H9 (cell line): Measurements from ENCODE around the gene SEMA3C. TPM values are rescaled to one million over a fixed set of nuclear protein-coding genes. Genes with fewer than 3 reads are reported as not detected.

Experiments used
- DNase-seq: peaks from one replicate; pipeline ENCODE4 v3.0.0-alpha.2; 2017
- H2AFZ ChIP-seq: one replicate; pipeline ENCODE4 v1.6.1; 2013; ENCODE audit warnings: mild to moderate bottlenecking, low read length, control low read depth, moderate library complexity
- H2AK5ac ChIP-seq: 2 replicates; pipeline ENCODE4 v1.6.1; 2013; ENCODE audit warnings: low read length, control low read depth, mixed read lengths; ENCODE audit not compliant: insufficient read length
- H2BK120ac ChIP-seq: one replicate; pipeline ENCODE4 v1.6.1; 2013; ENCODE audit warnings: low read depth, mild to moderate bottlenecking, low read length, control low read depth, inconsistent platforms; ENCODE audit not compliant: poor library complexity, severe bottlenecking
- H2BK12ac ChIP-seq: 2 replicates; pipeline ENCODE4 v1.6.1; 2013; ENCODE audit warnings: low read length, control low read depth, mixed read lengths, low read depth; ENCODE audit not compliant: insufficient read length
- H2BK15ac ChIP-seq: 2 replicates; pipeline ENCODE4 v1.6.1; 2013; ENCODE audit warnings: low read depth, low read length, control low read depth
- H2BK20ac ChIP-seq: one replicate; pipeline ENCODE4 v1.6.1; 2013; ENCODE audit warnings: low read depth, mild to moderate bottlenecking, low read length, control low read depth, inconsistent platforms; ENCODE audit not compliant: poor library complexity, severe bottlenecking
- H2BK5ac ChIP-seq: 2 replicates; pipeline ENCODE4 v1.6.1; 2013; ENCODE audit warnings: low read length, control low read depth, mixed read lengths; ENCODE audit not compliant: insufficient read length
- H3K14ac ChIP-seq: 2 replicates; pipeline ENCODE4 v1.6.1; 2013; ENCODE audit warnings: low read length, control low read depth; ENCODE audit not compliant: insufficient read depth
- H3K18ac ChIP-seq: 2 replicates; pipeline ENCODE4 v1.6.1; 2013; ENCODE audit warnings: low read depth, mild to moderate bottlenecking, mixed read lengths, low read length, control low read depth; ENCODE audit not compliant: insufficient read length
- H3K23ac ChIP-seq: 2 replicates; pipeline ENCODE4 v1.6.1; 2013; ENCODE audit warnings: low read length, control low read depth, mixed read lengths, low read depth; ENCODE audit not compliant: insufficient read length
- H3K23me2 ChIP-seq: 2 replicates; pipeline ENCODE4 v1.6.1; 2013; ENCODE audit warnings: low read depth, mild to moderate bottlenecking, mixed read lengths, low read length, control low read depth; ENCODE audit not compliant: insufficient read length, poor library complexity, severe bottlenecking
- H3K27ac ChIP-seq: 2 replicates; pipeline ENCODE4 v1.5.1; 2013; ENCODE audit warnings: low read length, control low read depth, mixed read lengths, low read depth; ENCODE audit not compliant: insufficient read length
- H3K27me3 ChIP-seq: 2 replicates; pipeline ENCODE4 v1.6.1; 2013; ENCODE audit warnings: low read length, control low read depth, inconsistent platforms; ENCODE audit not compliant: insufficient read depth
- H3K4ac ChIP-seq: 2 replicates; pipeline ENCODE4 v1.6.1; 2013; ENCODE audit warnings: low read depth, mild to moderate bottlenecking, control low read depth, inconsistent platforms, low read length, moderate library complexity
- H3K4me1 ChIP-seq: 2 replicates; pipeline ENCODE4 v1.6.1; 2013; ENCODE audit warnings: low read length, control low read depth, inconsistent platforms; ENCODE audit not compliant: insufficient read depth
- H3K4me2 ChIP-seq: 2 replicates; pipeline ENCODE4 v1.6.1; 2013; ENCODE audit warnings: low read length, control low read depth, mixed read lengths; ENCODE audit not compliant: insufficient read length, insufficient read depth
- H3K56ac ChIP-seq: 2 replicates; pipeline ENCODE4 v1.6.1; 2013; ENCODE audit warnings: low read depth, mild to moderate bottlenecking, mixed read lengths, low read length, control low read depth; ENCODE audit not compliant: insufficient read length
- H3K79me1 ChIP-seq: 2 replicates; pipeline ENCODE4 v1.6.1; 2013; ENCODE audit warnings: low read depth, mild to moderate bottlenecking, moderate library complexity, low read length, control low read depth, inconsistent platforms; ENCODE audit not compliant: insufficient read depth, poor library complexity, severe bottlenecking
- H3K79me2 ChIP-seq: 2 replicates; pipeline ENCODE4 v1.6.1; 2013; ENCODE audit warnings: low read length, control low read depth, inconsistent platforms; ENCODE audit not compliant: insufficient read depth
- H3K9ac ChIP-seq: 2 replicates; pipeline ENCODE4 v1.6.1; 2013; ENCODE audit warnings: low read length, control low read depth, mixed read lengths; ENCODE audit not compliant: insufficient read length; ENCODE audit errors: extremely low read depth
- H3K9me3 ChIP-seq: one replicate; pipeline ENCODE4 v1.6.1; 2013; ENCODE audit warnings: low read depth, low read length, inconsistent platforms; ENCODE audit not compliant: control insufficient read depth
- H3T11ph ChIP-seq: one replicate; pipeline ENCODE4 v1.6.1; 2013; ENCODE audit warnings: mild to moderate bottlenecking, low read length, control low read depth, inconsistent platforms
- H4K20me1 ChIP-seq: one replicate; pipeline ENCODE4 v1.6.1; 2013; ENCODE audit not compliant: control insufficient read depth, insufficient read length, insufficient read depth
- H4K5ac ChIP-seq: 2 replicates; pipeline ENCODE4 v1.6.1; 2013; ENCODE audit warnings: low read depth, mild to moderate bottlenecking, mixed read lengths, low read length, control low read depth; ENCODE audit not compliant: insufficient read length
- H4K8ac ChIP-seq: replicated peaks from 2 replicates; pipeline ENCODE4 v1.6.1; 2013; ENCODE audit warnings: low read length, control low read depth, mixed read lengths, low read depth; ENCODE audit not compliant: insufficient read length
- H4K91ac ChIP-seq: 2 replicates; pipeline ENCODE4 v1.6.1; 2013; ENCODE audit warnings: low read depth, mild to moderate bottlenecking, moderate library complexity, mixed read lengths, low read length, control low read depth; ENCODE audit not compliant: insufficient read length
- H3K27ac Mint-ChIP-seq, 3 experiments: 2 replicates in 2 of 3; 3 replicates in 1 of 3; pipeline ENCODE4 v1.8.0; 2020 to 2021; ENCODE audit warnings: mixed read lengths in 3 of 3, mild to moderate bottlenecking in 1 of 3, moderate library complexity in 1 of 3
- H3K27me3 Mint-ChIP-seq: 2 replicates; pipeline ENCODE4 v1.8.0; 2021; ENCODE audit warnings: low read depth, mild to moderate bottlenecking, moderate library complexity, mixed read lengths
- H3K36me3 Mint-ChIP-seq, 3 experiments: 2 replicates in 2 of 3; 3 replicates in 1 of 3; pipeline ENCODE4 v1.8.0; 2020 to 2021; ENCODE audit warnings: low read depth in 3 of 3, mixed read lengths in 3 of 3; ENCODE audit not compliant: insufficient read depth in 1 of 3
- H3K4me1 Mint-ChIP-seq, 2 experiments: 2 replicates each; pipeline ENCODE4 v1.8.0; 2020; ENCODE audit warnings: mixed read lengths in 2 of 2
- H3K4me3 Mint-ChIP-seq, 2 experiments: 2 replicates in 1 of 2; 3 replicates in 1 of 2; pipeline ENCODE4 v1.8.0; 2020 to 2021; ENCODE audit warnings: mild to moderate bottlenecking in 2 of 2, mixed read lengths in 2 of 2, moderate library complexity in 1 of 2
- H3K9me3 Mint-ChIP-seq, 2 experiments: 2 replicates in 1 of 2; 3 replicates in 1 of 2; pipeline ENCODE4 v1.8.0; 2020; ENCODE audit warnings: mild to moderate bottlenecking in 2 of 2, mixed read lengths in 2 of 2, moderate library complexity in 1 of 2
- WGBS: extraction: QIAGEN DNeasy Blood & Tissue Kit; methylation state at CpG from one replicate; pipeline ENCODE4 v1.1.7; 2013; ENCODE audit warnings: missing lambda C conversion rate, low lambda C conversion rate, mixed read lengths; ENCODE audit not compliant: insufficient read length; ENCODE audit errors: extremely low coverage; 5-methylcytosine and 5-hydroxymethylcytosine counted together
- total RNA-seq: library from RNA; stranded (reverse); gene quantifications from 2 replicates; pipeline ENCODE4 v1.2.1, GENCODE V29; 2021
- TF ChIP-seq, protein P1 (sequence below): fragments of 200-600 bp; sonication (generic); conservative IDR thresholded peaks from 3 replicates; pipeline ENCODE4 v1.8.0; 2021; ENCODE audit warnings: antibody characterized with exemption, mild to moderate bottlenecking

SEMA3C gene
- total RNA-seq, 1 experiment from 2014 or later: 1.6 TPM

DNA sequence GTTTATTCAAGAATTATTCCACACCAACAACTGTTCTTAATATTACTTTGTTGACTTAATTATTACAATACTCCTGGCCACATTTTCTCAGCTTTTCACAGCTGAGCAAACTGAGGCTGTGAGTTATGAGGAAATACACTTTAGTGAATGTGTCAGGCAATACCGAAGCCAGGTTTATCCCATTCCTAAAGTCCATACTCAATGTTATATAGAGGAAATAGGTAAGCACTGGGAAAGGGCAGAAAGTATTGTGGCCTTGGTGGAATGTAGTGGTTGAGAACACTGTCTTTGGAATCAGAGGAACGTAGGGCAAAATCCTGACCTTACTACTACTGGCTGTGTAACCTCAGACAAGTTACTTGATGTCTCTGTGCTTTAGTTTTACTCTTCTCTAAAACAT, 169.6 kb downstream of the SEMA3C start:
- H3T11ph ChIP-seq: no peak overlapping the region
- no peak overlapping the region for H4K8ac ChIP-seq
- no peaks in the 10 kb centered on the region for H3K23me2 ChIP-seq
- no CpG with 5 or more reads among the region's 2 CpGs for WGBS
- DNase-seq: no peak
- H3K27me3 ChIP-seq: no peaks in the 10 kb centered on the region
- H2BK20ac ChIP-seq: no peak overlapping the region
- Mint-ChIP-seq H3K27me3 (no peaks in the 10 kb centered on the region), H3K27ac (no peak overlapping the region), H3K36me3 (no peaks in the 10 kb centered on the region), H3K4me3 (no peak overlapping the region), H3K4me1 (peaks cover 18 to 21% of the 10 kb centered on the region in 2 experiments), H3K9me3 (no peaks in the 10 kb centered on the region; a peak in 1 of 5 replicates)
- no peaks in the 10 kb centered on the region for H4K20me1 ChIP-seq
- no peak overlapping the region for H3K4ac ChIP-seq
- no peak overlapping the region for H2AK5ac ChIP-seq
- H3K79me2 ChIP-seq: no peaks in the 10 kb centered on the region
- no peak overlapping the region for H3K23ac ChIP-seq
- no peak overlapping the region for H4K91ac ChIP-seq
- H2BK15ac ChIP-seq: no peak overlapping the region
- H3K27ac ChIP-seq: no peak overlapping the region
- H3K79me1 ChIP-seq: no peaks in the 10 kb centered on the region
- H3K9ac ChIP-seq: no peak overlapping the region
- no peak overlapping the region for H3K56ac ChIP-seq
- no peak overlapping the region for H2AFZ ChIP-seq
- no peaks in the 10 kb centered on the region for H3K4me1 ChIP-seq
- H3K9me3 ChIP-seq: no peaks in the 10 kb centered on the region
- no peak overlapping the region for H2BK12ac ChIP-seq
- no peak overlapping the region for H4K5ac ChIP-seq
- no peak overlapping the region for H3K14ac ChIP-seq
- no peak overlapping the region for H2BK120ac ChIP-seq
- TF ChIP-seq, protein P1, sequence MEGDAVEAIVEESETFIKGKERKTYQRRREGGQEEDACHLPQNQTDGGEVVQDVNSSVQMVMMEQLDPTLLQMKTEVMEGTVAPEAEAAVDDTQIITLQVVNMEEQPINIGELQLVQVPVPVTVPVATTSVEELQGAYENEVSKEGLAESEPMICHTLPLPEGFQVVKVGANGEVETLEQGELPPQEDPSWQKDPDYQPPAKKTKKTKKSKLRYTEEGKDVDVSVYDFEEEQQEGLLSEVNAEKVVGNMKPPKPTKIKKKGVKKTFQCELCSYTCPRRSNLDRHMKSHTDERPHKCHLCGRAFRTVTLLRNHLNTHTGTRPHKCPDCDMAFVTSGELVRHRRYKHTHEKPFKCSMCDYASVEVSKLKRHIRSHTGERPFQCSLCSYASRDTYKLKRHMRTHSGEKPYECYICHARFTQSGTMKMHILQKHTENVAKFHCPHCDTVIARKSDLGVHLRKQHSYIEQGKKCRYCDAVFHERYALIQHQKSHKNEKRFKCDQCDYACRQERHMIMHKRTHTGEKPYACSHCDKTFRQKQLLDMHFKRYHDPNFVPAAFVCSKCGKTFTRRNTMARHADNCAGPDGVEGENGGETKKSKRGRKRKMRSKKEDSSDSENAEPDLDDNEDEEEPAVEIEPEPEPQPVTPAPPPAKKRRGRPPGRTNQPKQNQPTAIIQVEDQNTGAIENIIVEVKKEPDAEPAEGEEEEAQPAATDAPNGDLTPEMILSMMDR: no peak
- no peak overlapping the region for H3K18ac ChIP-seq
- no peak overlapping the region for H2BK5ac ChIP-seq
- H3K4me2 ChIP-seq: no peak overlapping the region
